Adipocyte (in vitro differentiated cells): ENCODE results near the gene ERBB4.

ENCODE experiments used
- DNase-seq: peaks from one replicate; pipeline ENCODE4 v3.0.0-alpha.2; 2015; ENCODE audit warnings: low read depth
- H3K27me3 ChIP-seq: replicated peaks from 2 replicates; pipeline ENCODE4 v1.7.0; 2013; ENCODE audit warnings: mild to moderate bottlenecking, low read length, moderate library complexity; ENCODE audit not compliant: control insufficient read depth, insufficient read depth
- H3K36me3 ChIP-seq: 2 replicates; pipeline ENCODE4 v1.7.0; 2013; ENCODE audit warnings: low read length, mild to moderate bottlenecking, moderate library complexity; ENCODE audit not compliant: control insufficient read depth, insufficient read depth, severe bottlenecking
- H3K4me1 ChIP-seq: 2 replicates; pipeline ENCODE4 v1.7.0; 2013; ENCODE audit warnings: mild to moderate bottlenecking, low read length, moderate library complexity; ENCODE audit not compliant: control insufficient read depth, insufficient read depth
- H3K4me3 ChIP-seq: 2 replicates; pipeline ENCODE4 v1.7.0; 2013; ENCODE audit warnings: mild to moderate bottlenecking, low read length, moderate library complexity
- H3K9ac ChIP-seq: 2 replicates; pipeline ENCODE4 v1.7.0; 2013; ENCODE audit warnings: mild to moderate bottlenecking, low read length, moderate library complexity
- H3K9me3 ChIP-seq: 2 replicates; pipeline ENCODE4 v1.7.0; 2013; ENCODE audit warnings: mild to moderate bottlenecking, low read length, moderate library complexity; ENCODE audit not compliant: control insufficient read depth

The ERBB4 gene

GRCh38 chr2:212387146-212387545 lies 151.5 kb downstream of the ERBB4 start:
- no peaks in the 10 kb centered on the region for H3K4me1 ChIP-seq
- no peaks in the 10 kb centered on the region for H3K27me3 ChIP-seq
- no peak overlapping the region for H3K4me3 ChIP-seq
- peak; percentile 68 for DNase-seq
- H3K9me3 ChIP-seq, result no peaks in the 10 kb centered on the region
- no peaks in the 10 kb centered on the region for H3K36me3 ChIP-seq
- no peak overlapping the region for H3K9ac ChIP-seq

- H3K4me1 ChIP-seq, result no peaks in the 10 kb centered on the region
- no peaks in the 10 kb centered on the region for H3K36me3 ChIP-seq
- no peaks in the 10 kb centered on the region for H3K27me3 ChIP-seq
- H3K9ac ChIP-seq, result no peak overlapping the region
- no peak overlapping the region for H3K4me3 ChIP-seq
- H3K9me3 ChIP-seq, result no peaks in the 10 kb centered on the region
- DNase-seq, result no peak
Observed at GRCh38 chr2:212385241-212385640, 153.4 kb downstream of the ERBB4 start.

- Histone ChIP-seq H3K36me3 (no peaks in the 10 kb centered on the region), H3K4me1 (no peaks in the 10 kb centered on the region), H3K9me3 (no peaks in the 10 kb centered on the region), H3K27me3 (no peaks in the 10 kb centered on the region), H3K9ac (no peak overlapping the region), H3K4me3 (no peak overlapping the region)
- no peak for DNase-seq
Observed at GRCh38 chr2:212384027-212384426, 154.6 kb downstream of the ERBB4 start.

GRCh38 chr2:212381428-212382102 lies 157.0 kb downstream of the ERBB4 start:
- no peaks in the 10 kb centered on the region for H3K4me1 ChIP-seq
- no peak for DNase-seq
- H3K9ac ChIP-seq, result no peak overlapping the region
- H3K9me3 ChIP-seq, result no peaks in the 10 kb centered on the region
- no peaks in the 10 kb centered on the region for H3K27me3 ChIP-seq
- H3K36me3 ChIP-seq, result no peaks in the 10 kb centered on the region
- no peak overlapping the region for H3K4me3 ChIP-seq

GRCh38 chr2:212379103-212379502 lies 159.5 kb downstream of the ERBB4 start:
- no peak for DNase-seq
- H3K36me3 ChIP-seq, result no peaks in the 10 kb centered on the region
- no peaks in the 10 kb centered on the region for H3K27me3 ChIP-seq
- no peak overlapping the region for H3K9ac ChIP-seq
- no peak overlapping the region for H3K4me3 ChIP-seq
- H3K4me1 ChIP-seq, result no peaks in the 10 kb centered on the region
- no peaks in the 10 kb centered on the region for H3K9me3 ChIP-seq

GRCh38 chr2:212367431-212367830 lies 171.2 kb downstream of the ERBB4 start:
- Histone ChIP-seq H3K4me1 (peaks cover 13% of the 10 kb centered on the region), H3K27me3 (no peaks in the 10 kb centered on the region), H3K9me3 (no peaks in the 10 kb centered on the region), H3K4me3 (no peak overlapping the region), H3K36me3 (no peaks in the 10 kb centered on the region), H3K9ac (no peak overlapping the region)
- no peak for DNase-seq

GRCh38 chr2:212364112-212364985 lies 174.3 kb downstream of the ERBB4 start:
- H3K36me3 ChIP-seq, result no peaks in the 10 kb centered on the region
- H3K27me3 ChIP-seq, result no peaks in the 10 kb centered on the region
- H3K4me3 ChIP-seq, result peak overlapping the region; percentile 55
- no peaks in the 10 kb centered on the region for H3K9me3 ChIP-seq
- peaks cover 13% of the 10 kb centered on the region for H3K4me1 ChIP-seq
- peak; percentile 56 for DNase-seq
- H3K9ac ChIP-seq, result peak overlapping the region; percentile 40

GRCh38 chr2:212361174-212361756 lies 177.3 kb downstream of the ERBB4 start:
- Histone ChIP-seq H3K9me3 (no peaks in the 10 kb centered on the region), H3K36me3 (no peaks in the 10 kb centered on the region), H3K4me1 (peaks cover 13% of the 10 kb centered on the region), H3K9ac (no peak overlapping the region), H3K27me3 (no peaks in the 10 kb centered on the region), H3K4me3 (no peak overlapping the region)
- no peak for DNase-seq

GRCh38 chr2:212360068-212360460 lies 178.5 kb downstream of the ERBB4 start:
- Histone ChIP-seq H3K9me3 (no peaks in the 10 kb centered on the region), H3K36me3 (no peaks in the 10 kb centered on the region), H3K4me3 (no peak overlapping the region), H3K27me3 (no peaks in the 10 kb centered on the region), H3K4me1 (peaks cover 13% of the 10 kb centered on the region), H3K9ac (no peak overlapping the region)
- DNase-seq, result no peak

GRCh38 chr2:212359425-212360067 lies 179.1 kb downstream of the ERBB4 start:
- no peak overlapping the region for H3K9ac ChIP-seq

GRCh38 chr2:212357606-212358005 lies 181.0 kb downstream of the ERBB4 start:
- no peak for DNase-seq
- H3K9ac ChIP-seq, result no peak overlapping the region
- H3K4me1 ChIP-seq, result no peaks in the 10 kb centered on the region
- no peaks in the 10 kb centered on the region for H3K9me3 ChIP-seq
- H3K27me3 ChIP-seq, result no peaks in the 10 kb centered on the region
- H3K36me3 ChIP-seq, result no peaks in the 10 kb centered on the region
- no peak overlapping the region for H3K4me3 ChIP-seq

More at GRCh38 chr2:212359425-212360067, 179.1 kb downstream of the ERBB4 start:
- H3K4me1 ChIP-seq, result peaks cover 11% of the 10 kb centered on the region
- no peaks in the 10 kb centered on the region for H3K27me3 ChIP-seq
- H3K4me3 ChIP-seq, result no peak overlapping the region
- H3K36me3 ChIP-seq, result no peaks in the 10 kb centered on the region
- DNase-seq, result no peak
- H3K9me3 ChIP-seq, result no peaks in the 10 kb centered on the region
